CD14-positive monocyte (primary cell): ENCODE data around the gene MCM10. TPM values are rescaled to one million over a fixed set of nuclear protein-coding genes. Genes with fewer than 3 reads are reported as not detected.
A peak's percentile ranks its signal among the peaks of the same experiment; 100 is the strongest.

Source experiments
- DNase-seq, 3 donors: peaks; one replicate each; pipeline ENCODE4 v3.0.0-alpha.2; 2011 to 2022
- H2AFZ ChIP-seq: 2 replicates; pipeline ENCODE4 v1.6.0; 2012; ENCODE audit warnings: mild to moderate bottlenecking, low read depth, low read length, inconsistent platforms; ENCODE audit not compliant: insufficient read depth, poor library complexity, severe bottlenecking
- H3K27ac ChIP-seq, 2 donors: 1 replicate in 1 of 2; 2 replicates in 1 of 2; pipeline ENCODE4 v1.5.1; 2012 to 2013; ENCODE audit warnings: low read length in 2 of 2, control low read depth in 1 of 2, inconsistent platforms in 1 of 2, low read depth in 1 of 2, mild to moderate bottlenecking in 1 of 2
- H3K27me3 ChIP-seq, 2 donors: one replicate each; pipeline versions ENCODE4 v1.6.0 to v1.6.1; 2011 to 2013; ENCODE audit warnings: low read length in 2 of 2; ENCODE audit not compliant: control insufficient read depth in 2 of 2, insufficient read depth in 2 of 2
- H3K36me3 ChIP-seq, 2 donors: replicated peaks in 1 of 2; 1 replicate in 1 of 2; 2 replicates in 1 of 2; pipeline versions ENCODE4 v1.5.1 to v1.6.1; 2012 to 2013; ENCODE audit warnings: low read length in 2 of 2, control low read depth in 1 of 2, inconsistent platforms in 1 of 2, mild to moderate bottlenecking in 1 of 2; ENCODE audit not compliant: insufficient read depth in 2 of 2, control insufficient read depth in 1 of 2
- H3K4me1 ChIP-seq, 2 donors: 1 replicate in 1 of 2; 2 replicates in 1 of 2; pipeline versions ENCODE4 v1.5.1 to v1.6.1; 2012 to 2013; ENCODE audit warnings: low read length in 2 of 2, control low read depth in 1 of 2, inconsistent platforms in 1 of 2, mild to moderate bottlenecking in 1 of 2, moderate library complexity in 1 of 2; ENCODE audit not compliant: insufficient read depth in 2 of 2, control insufficient read depth in 1 of 2
- H3K4me2 ChIP-seq: replicated peaks from 2 replicates; pipeline ENCODE3; 2012; ENCODE audit warnings: low read length, moderate library complexity, mild to moderate bottlenecking; ENCODE audit not compliant: poor library complexity, severe bottlenecking; ENCODE audit errors: extremely low read depth
- H3K4me3 ChIP-seq, 3 experiments: fragments of 200-600 bp in 1 of 3; sonication (generic) in 1 of 3; replicated peaks in 1 of 3; 1 replicate in 2 of 3; 2 replicates in 1 of 3; pipeline ENCODE4 v1.5.1; 2011 to 2013; ENCODE audit warnings: low read length in 3 of 3, mild to moderate bottlenecking in 3 of 3, control low read depth in 2 of 3, low read depth in 2 of 3, inconsistent platforms in 1 of 3, moderate library complexity in 1 of 3
- H3K79me2 ChIP-seq: 2 replicates; pipeline ENCODE4 v1.6.0; 2012; ENCODE audit warnings: mild to moderate bottlenecking, control low read depth, inconsistent platforms, low read length, moderate library complexity; ENCODE audit not compliant: insufficient read depth
- H3K9ac ChIP-seq: 2 replicates; pipeline ENCODE4 v1.6.0; 2017; ENCODE audit warnings: low read length, mild to moderate bottlenecking; ENCODE audit not compliant: insufficient read depth, poor library complexity, severe bottlenecking
- H3K9me3 ChIP-seq, 2 donors: replicated peaks in 1 of 2; 1 replicate in 1 of 2; 2 replicates in 1 of 2; pipeline versions ENCODE4 v1.5.1 to v1.6.1; 2012 to 2013; ENCODE audit warnings: low read length in 2 of 2, control low read depth in 1 of 2; ENCODE audit not compliant: control insufficient read depth in 1 of 2, insufficient read depth in 1 of 2
- H4K20me1 ChIP-seq: 2 replicates; pipeline ENCODE4 v1.6.0; 2012; ENCODE audit warnings: mild to moderate bottlenecking, low read length, control low read depth, moderate library complexity; ENCODE audit not compliant: insufficient read depth
- H3K27ac Mint-ChIP-seq, 7 donors: one replicate each; pipeline ENCODE4 v1.8.0; 2020; ENCODE audit warnings: mild to moderate bottlenecking in 7 of 7, mixed read lengths in 7 of 7, moderate library complexity in 6 of 7, inconsistent platforms in 2 of 7
- H3K27me3 Mint-ChIP-seq, 3 donors: one replicate each; pipeline ENCODE4 v1.8.0; 2021 to 2022; ENCODE audit warnings: low read depth in 3 of 3, mild to moderate bottlenecking in 3 of 3, mixed read lengths in 3 of 3, moderate library complexity in 3 of 3, inconsistent platforms in 1 of 3
- H3K36me3 Mint-ChIP-seq, 2 donors: one replicate each; pipeline ENCODE4 v1.8.0; 2020; ENCODE audit warnings: mixed read lengths in 2 of 2, inconsistent platforms in 1 of 2, mild to moderate bottlenecking in 1 of 2
- H3K4me1 Mint-ChIP-seq: one replicate; pipeline ENCODE4 v1.8.0; 2020; ENCODE audit warnings: mild to moderate bottlenecking, mixed read lengths
- H3K4me3 Mint-ChIP-seq, 2 donors: one replicate each; pipeline ENCODE4 v1.8.0; 2020; ENCODE audit warnings: mild to moderate bottlenecking in 2 of 2, mixed read lengths in 2 of 2, moderate library complexity in 1 of 2
- H3K9me3 Mint-ChIP-seq, 7 donors: one replicate each; pipeline ENCODE4 v1.8.0; 2020 to 2022; ENCODE audit warnings: mixed read lengths in 7 of 7, mild to moderate bottlenecking in 6 of 7, moderate library complexity in 6 of 7, inconsistent platforms in 2 of 7
- WGBS: methylation state at CpG from one replicate; pipeline ENCODE4 v1.1.5; 2013; ENCODE audit warnings: missing lambda C conversion rate; ENCODE audit not compliant: insufficient coverage; 5-methylcytosine and 5-hydroxymethylcytosine counted together
- intact Hi-C, 2 donors: fragments of 100-400 bp; cut with micrococcal nuclease; formaldehyde crosslinking; loops; one replicate each; pipeline versions ENCODE4 v1.15.0 to v1.15.1; 2023
- polyA plus RNA-seq, 3 donors: library from polyadenylated mRNA; depleted of rRNA in 1 of 3; unstranded in 2 of 3; stranded (reverse) in 1 of 3; fragments of 300-500 nt in 2 of 3; fragments of >200 nt in 1 of 3; fragmentation: Illumina TruSeq in 2 of 3; gene quantifications; 1 replicate in 2 of 3; 2 replicates in 1 of 3; pipeline ENCODE4 v1.2.3, GENCODE V29; 2012 to 2021
- small RNA-seq: library from RNA; depleted of rRNA; stranded (forward); fragments of <200 nt; gene quantifications from one replicate; pipeline ENCODE3, GENCODE V24; 2012; ENCODE audit warnings: low read depth; ENCODE audit not compliant: insufficient read length
- TF ChIP-seq, protein P1 (sequence below): fragments of 200-600 bp; IDR thresholded peaks from one replicate; pipeline ENCODE4 v1.8.0; 2022; ENCODE audit warnings: antibody characterized with exemption, mild to moderate bottlenecking

Gene MCM10
- polyA plus RNA-seq, 3 donors = not detected

DNA sequence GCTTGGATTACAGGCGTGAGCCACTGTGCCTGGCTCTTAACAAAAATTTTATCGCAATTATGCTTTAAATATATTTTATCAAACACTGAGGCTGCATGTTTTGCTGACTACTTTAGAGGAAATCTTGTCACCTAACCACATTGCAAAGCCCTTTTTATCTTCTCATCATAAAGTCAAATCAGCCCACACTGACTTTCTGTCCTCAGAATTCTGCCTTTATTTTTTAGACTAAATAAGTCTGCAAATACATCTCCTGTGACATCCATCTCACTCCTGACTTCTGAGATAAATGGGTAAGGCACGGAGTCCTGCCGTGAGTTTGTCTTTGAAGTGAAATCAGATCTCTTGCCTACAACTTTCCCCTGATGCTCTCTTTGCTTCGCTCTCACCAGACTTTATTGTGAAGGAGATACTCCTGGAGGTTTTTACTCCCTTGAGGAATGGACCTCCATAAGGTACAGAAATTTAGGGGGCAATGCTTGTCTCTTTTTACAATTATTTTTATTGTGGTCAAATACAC, 96.3 kb downstream of the MCM10 start:
- DNase-seq = no peak
- Mint-ChIP-seq H3K4me1 (no peaks in the 10 kb centered on the region), H3K27ac (peak overlapping the region in 1 of 7 donors; percentile 50), H3K9me3 (peaks cover 2 to 12% (median 11%) of the 10 kb centered on the region in 7 donors), H3K36me3 (no peaks in the 10 kb centered on the region), H3K27me3 (peaks cover 2 to 5% (median 2%) of the 10 kb centered on the region in 3 donors), H3K4me3 (no peak overlapping the region)
- Histone ChIP-seq H3K4me1 (no peaks in the 10 kb centered on the region), H3K9ac (no peak overlapping the region), H3K27me3 (no peaks in the 10 kb centered on the region), H3K27ac (no peak overlapping the region), H3K36me3 (no peaks in the 10 kb centered on the region), H3K79me2 (no peaks in the 10 kb centered on the region), H4K20me1 (no peaks in the 10 kb centered on the region), H3K4me3 (no peak overlapping the region), H3K9me3 (peaks cover 0 to 4% of the 10 kb centered on the region in 2 donors), H2AFZ (no peak overlapping the region), H3K4me2 (no peak overlapping the region)
- intact Hi-C loops = no loop called here
- WGBS = no CpG with 5 or more reads among the region's 5 CpGs
- TF ChIP-seq, protein P1, sequence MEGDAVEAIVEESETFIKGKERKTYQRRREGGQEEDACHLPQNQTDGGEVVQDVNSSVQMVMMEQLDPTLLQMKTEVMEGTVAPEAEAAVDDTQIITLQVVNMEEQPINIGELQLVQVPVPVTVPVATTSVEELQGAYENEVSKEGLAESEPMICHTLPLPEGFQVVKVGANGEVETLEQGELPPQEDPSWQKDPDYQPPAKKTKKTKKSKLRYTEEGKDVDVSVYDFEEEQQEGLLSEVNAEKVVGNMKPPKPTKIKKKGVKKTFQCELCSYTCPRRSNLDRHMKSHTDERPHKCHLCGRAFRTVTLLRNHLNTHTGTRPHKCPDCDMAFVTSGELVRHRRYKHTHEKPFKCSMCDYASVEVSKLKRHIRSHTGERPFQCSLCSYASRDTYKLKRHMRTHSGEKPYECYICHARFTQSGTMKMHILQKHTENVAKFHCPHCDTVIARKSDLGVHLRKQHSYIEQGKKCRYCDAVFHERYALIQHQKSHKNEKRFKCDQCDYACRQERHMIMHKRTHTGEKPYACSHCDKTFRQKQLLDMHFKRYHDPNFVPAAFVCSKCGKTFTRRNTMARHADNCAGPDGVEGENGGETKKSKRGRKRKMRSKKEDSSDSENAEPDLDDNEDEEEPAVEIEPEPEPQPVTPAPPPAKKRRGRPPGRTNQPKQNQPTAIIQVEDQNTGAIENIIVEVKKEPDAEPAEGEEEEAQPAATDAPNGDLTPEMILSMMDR = no peak

Small RNA genes lying within 50 kb of the gene (small RNA-seq; reads per million reads assigned to genes)
- gene RNU6-6P = not detected

Other genes starting within 250 kb of the MCM10 start
- not detected for gene CCDC3, start 159.8 kb upstream of the MCM10 start, polyA plus RNA-seq
- 1 to 10 TPM; 1.4 to 3.7 (median 2.6) TPM for gene OPTN, start 61.4 kb upstream of the MCM10 start, polyA plus RNA-seq
- gene UCMA, start 72.8 kb downstream of the MCM10 start, polyA plus RNA-seq = not detected
- gene PHYH, start 138.5 kb downstream of the MCM10 start, polyA plus RNA-seq = 10 to 100 TPM in 2 of 3 donors, 1 to 10 TPM in 1; 5.5 to 19.6 (median 19.5) TPM
- gene SEPHS1, start 186.7 kb downstream of the MCM10 start, polyA plus RNA-seq = 10 to 100 TPM; 11.9 to 16.3 (median 15.1) TPM